KOPT-K1 (cell line): ENCODE results near the gene POU3F1.

Experiments
- H3K27ac ChIP-seq: fragments of 200-600 bp; sonication (generic); 2 replicates; pipeline ENCODE4 v1.5.1; 2016; ENCODE audit warnings: antibody characterized with exemption, mild to moderate bottlenecking, low read depth, low read length; ENCODE audit not compliant: poor library complexity, severe bottlenecking
- H3K36me3 ChIP-seq: fragments of 200-600 bp; sonication (generic); 2 replicates; pipeline ENCODE4 v1.5.1; 2017; ENCODE audit warnings: antibody characterized with exemption, mild to moderate bottlenecking, low read length, moderate library complexity; ENCODE audit not compliant: insufficient read depth
- H3K9me3 ChIP-seq: fragments of 200-600 bp; sonication (generic); 2 replicates; pipeline ENCODE4 v1.5.1; 2017; ENCODE audit warnings: antibody characterized with exemption, low read length, mild to moderate bottlenecking; ENCODE audit not compliant: insufficient read depth, poor library complexity, severe bottlenecking

Gene POU3F1

DNA sequence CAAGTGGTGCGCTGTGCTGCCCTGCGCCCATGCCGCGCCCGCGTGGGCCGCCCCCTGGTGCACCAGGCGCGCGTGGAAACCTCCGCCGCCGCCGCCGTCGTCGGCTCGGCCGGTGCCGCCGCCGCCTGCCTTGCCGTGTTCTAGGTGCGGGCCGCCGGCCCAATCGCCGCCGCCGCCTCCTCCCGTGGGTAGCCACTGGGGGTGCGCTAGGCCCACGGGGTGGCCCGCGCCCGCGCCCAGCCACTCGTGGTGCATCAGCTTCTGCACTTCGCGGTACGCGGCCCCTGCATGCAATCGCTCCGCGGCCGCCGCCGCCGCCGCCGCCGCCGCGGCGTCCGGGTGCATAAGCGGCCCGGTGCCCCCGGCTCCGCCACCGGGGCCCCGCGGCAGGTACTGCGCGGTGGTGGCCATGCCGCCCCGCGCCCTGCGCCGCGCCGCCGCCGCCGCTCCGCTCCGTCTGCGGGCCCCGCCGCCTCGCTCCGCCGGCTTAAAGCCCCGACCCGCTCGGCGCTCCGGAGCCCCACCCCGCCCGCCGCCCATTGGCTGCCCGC is at the start of gene POU3F1:
Gene POU3F1 (minus strand): TSS at position 461 of the 551 bp plus-strand sequence. CDS start 50 bp downstream, at position 411.
- H3K27ac ChIP-seq, result no peak within 1 kb of the TSS
- H3K36me3 ChIP-seq, result no peaks in the 10 kb centered on the region

DNA sequence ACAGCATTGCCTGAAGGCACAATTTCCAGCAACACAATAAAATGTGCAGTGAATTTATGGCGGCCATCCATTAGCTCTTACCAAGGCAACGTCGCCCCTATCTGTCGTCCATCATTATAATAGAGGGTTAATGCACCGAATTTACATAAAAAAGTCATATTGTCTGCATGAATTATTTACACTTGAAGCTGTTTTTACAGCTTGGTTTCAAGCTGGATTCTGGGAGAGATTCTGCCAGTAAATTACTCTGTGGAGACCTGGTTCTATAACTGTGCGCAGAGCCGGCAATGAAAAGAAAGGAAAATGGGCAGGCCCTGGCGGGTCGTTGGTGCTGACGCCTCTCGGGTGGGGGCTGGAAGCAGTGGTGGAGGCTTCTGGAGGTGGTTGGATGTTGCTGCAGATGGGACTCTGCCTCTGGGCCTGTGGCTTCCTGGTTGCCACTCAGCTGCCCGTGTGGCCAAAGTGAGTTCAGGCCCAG is 48.9 kb upstream of the POU3F1 start:
- H3K27ac ChIP-seq, result no peak overlapping the region
- no peaks in the 10 kb centered on the region for H3K36me3 ChIP-seq
- no peaks in the 10 kb centered on the region for H3K9me3 ChIP-seq

More for the DNA sequence above, at the start of gene POU3F1:
- H3K9me3 ChIP-seq, result no peaks in the 10 kb centered on the region

DNA sequence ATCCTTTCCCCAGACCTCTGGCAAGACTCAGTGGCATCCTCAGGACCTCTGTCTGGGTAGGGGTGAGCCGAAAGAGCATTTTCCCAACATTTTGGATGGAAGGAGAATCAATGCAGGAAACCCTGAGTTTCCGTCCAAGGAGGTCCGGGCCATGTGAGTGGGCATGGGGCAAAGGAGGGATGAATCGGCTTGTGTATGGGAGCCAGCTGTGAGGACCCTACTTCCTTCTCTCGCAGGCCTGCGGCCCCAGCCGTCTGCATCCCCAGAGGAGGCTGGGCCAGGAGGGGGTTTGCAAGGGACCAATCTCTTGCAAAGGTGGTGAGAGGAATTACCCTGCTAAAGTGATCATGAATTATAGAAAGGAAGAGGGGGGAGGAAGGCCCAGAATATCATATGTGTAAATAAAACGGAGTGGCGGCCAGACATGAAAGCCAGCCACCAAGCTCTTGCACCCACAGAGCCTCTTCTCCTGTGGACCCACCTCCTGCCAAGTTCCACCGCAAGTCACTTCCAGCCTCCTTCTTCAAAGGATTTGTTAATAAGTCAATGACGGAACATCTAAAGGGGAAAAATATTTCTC is 48.2 kb upstream of the POU3F1 start:
- Histone ChIP-seq H3K9me3 (no peaks in the 10 kb centered on the region), H3K27ac (no peak overlapping the region)

DNA sequence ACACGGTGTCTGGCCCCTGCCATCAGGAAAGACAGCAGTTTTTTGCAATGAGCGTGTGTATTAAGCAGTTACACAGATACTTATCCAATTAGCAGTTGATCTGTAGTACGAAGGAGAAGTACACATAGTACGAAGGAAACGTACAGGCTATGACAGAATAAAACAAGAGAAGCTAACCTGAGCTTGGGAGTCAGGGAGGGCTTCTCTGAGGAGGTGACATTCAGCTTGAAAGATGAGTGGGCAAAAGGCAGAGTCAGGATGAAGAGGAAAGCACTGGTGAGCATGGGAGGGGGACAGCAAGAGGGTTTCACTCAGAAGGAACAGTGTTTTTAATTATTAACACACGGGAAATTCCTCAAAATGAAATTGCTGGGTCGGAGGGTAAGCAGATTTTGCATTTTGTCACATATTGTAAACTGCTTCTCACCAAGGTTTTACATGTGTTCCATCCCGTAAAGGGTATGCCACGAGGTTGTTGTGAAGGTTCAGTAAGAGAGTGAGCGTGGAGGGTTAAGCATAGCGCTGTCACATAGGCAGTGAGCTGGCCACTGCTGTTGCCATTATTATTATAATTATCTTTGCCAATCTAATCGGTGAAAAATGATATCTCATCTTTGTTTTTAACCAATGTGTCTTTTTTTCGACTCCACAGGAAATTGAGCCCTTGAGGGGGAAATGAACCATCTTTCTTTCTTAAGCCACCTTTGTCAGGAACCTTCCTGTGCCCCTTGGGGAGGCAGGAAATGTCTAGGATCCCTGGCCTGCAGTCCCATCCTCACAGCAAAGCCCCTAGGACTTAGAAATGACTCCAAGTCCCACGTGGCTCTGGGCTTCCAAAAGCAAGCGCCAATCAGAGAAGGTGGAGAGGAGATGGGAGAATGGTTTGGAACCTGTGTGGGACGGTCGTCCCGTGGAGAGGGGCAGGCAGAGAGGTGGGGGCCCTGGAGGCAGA is 47.3 kb upstream of the POU3F1 start:
- no peaks in the 10 kb centered on the region for H3K9me3 ChIP-seq
- no peak overlapping the region for H3K27ac ChIP-seq
- H3K36me3 ChIP-seq, result no peaks in the 10 kb centered on the region

More for the DNA sequence above, 48.2 kb upstream of the POU3F1 start:
- no peaks in the 10 kb centered on the region for H3K36me3 ChIP-seq

DNA sequence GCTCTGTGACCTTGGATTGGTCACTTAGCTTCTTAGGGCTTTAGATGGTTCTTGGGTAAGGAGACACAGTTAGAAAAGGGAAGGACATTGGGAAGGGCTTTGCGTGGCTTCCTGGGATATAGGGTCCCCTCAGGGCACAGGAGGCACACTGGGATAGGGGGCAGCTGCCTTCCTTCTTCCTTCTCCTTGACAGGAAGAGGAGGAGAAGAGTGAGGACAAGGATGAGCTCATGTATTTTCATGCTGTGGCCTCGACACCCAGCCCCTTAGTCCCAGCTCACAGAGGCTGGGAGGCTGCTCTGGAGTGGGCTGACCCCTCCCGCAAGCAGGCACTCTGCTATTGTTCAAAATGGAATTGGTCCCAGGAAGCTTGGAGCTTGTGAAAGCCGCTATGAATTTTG is 45.7 kb upstream of the POU3F1 start:
- no peaks in the 10 kb centered on the region for H3K9me3 ChIP-seq

DNA sequence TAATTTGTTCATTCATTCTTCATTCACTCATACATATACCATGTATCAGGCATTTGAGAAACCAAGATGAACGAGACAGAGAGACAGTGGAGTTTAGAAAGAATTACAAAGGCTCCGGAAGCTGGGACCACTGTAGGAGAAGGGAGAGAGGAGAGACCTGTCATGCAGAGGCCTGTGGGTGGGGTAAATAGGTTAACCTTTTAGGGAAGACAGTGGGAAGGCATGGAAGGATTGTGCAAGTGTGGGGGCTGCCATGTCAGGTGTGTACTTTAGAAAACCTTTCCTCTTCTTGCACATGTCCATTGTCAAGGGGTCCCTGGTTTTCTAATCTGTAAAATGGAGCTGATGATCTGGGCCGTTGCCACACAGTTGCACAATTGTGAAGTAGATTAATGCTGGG is 44.2 kb upstream of the POU3F1 start:
- no peak overlapping the region for H3K27ac ChIP-seq
- H3K36me3 ChIP-seq, result no peaks in the 10 kb centered on the region
- H3K9me3 ChIP-seq, result no peaks in the 10 kb centered on the region

More for the DNA sequence above, 45.7 kb upstream of the POU3F1 start:
- no peak overlapping the region for H3K27ac ChIP-seq
- no peaks in the 10 kb centered on the region for H3K36me3 ChIP-seq

DNA sequence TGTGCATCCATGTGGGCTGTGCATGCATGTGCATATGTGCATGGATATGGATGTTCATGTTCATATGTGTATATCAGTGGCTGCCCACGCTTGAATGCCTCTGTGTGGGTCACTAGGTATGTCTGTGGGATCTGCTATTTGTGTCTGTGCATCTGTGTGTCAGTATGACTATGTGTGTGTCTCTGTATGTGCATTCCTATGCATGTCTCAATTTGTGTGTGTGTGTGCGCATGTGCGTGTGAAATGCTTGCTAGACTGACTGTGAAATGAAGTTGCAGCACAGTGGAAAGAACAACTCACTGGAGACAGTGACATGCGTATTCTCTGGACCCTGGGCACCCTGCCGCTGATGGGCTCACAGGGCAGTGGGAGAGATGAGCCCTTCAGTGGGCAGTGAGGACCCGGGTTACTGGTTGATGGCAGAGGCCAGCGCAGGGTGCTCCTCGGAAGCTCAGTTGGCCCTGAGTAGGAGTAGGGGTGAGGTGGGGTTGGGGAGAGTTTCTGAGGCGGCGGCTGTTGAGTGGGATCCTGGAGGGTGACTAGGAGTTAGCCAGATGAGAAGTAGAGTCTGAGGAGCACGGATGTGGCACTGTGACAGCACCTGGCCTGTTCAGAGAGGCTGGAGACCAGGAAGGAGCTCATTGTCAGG is 43.2 kb upstream of the POU3F1 start:
- H3K27ac ChIP-seq, result no peak overlapping the region
- H3K9me3 ChIP-seq, result no peaks in the 10 kb centered on the region
- no peaks in the 10 kb centered on the region for H3K36me3 ChIP-seq

DNA sequence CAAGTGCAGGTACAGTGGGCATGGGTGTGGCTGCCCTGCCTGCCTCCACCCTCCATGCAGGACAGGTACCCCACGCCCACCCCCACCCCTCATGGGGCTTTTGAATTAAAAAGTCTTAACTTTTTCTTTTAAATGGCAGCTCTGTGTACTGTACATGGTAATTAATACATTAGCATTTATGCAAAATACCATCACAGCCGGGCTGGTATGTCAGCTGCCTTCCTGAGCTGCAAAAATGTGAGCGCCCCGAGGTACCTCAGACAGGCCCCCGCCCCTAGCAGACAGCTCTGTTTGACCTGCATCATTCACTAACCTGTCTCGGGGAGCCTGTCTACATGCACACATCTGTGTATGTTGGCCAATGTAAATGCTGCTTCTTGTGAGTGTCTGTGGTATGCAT is 42.2 kb upstream of the POU3F1 start:
- H3K27ac ChIP-seq, result no peak overlapping the region
- no peaks in the 10 kb centered on the region for H3K9me3 ChIP-seq
- H3K36me3 ChIP-seq, result no peaks in the 10 kb centered on the region

DNA sequence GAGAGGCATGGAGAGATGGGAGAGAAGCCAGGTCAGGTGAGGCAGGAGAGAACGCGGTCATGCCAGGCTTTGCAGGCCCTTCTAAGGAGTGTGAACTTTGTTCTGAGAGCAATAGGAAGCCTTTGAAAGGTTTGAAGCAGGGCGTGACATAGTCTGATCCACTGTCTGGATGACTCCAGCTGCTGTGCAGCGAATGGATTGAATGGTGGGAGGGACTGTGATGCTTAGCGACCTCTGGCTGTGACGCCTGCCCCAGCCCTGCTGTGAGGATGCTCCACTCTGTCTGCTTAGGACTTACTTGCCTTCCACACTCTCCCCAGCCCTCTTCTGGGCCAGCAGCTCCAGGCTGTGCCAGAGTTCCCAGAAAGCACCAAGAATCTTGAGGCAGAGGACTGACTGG is 41.8 kb upstream of the POU3F1 start:
- Histone ChIP-seq H3K9me3 (no peaks in the 10 kb centered on the region), H3K36me3 (no peaks in the 10 kb centered on the region), H3K27ac (no peak overlapping the region)

DNA sequence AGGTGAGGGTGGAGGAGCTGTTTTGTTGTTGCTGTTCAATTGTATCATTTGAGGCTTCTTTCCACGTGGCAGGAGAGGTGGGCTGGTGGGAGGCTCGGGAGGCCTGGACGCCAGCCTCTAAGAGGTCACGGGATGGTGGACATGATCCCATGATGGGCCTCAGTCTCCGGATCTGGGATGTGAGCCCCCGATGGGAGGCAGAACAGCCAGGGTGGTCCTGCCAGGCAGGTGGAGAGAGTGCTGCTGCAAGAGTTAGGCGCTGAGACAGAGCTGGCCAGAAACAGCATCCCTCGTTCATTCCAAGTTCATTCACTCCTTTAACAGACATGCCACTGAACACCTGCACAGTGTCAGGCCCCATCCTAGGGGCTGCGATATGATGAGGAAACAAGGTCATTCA is 41.1 kb upstream of the POU3F1 start:
- Histone ChIP-seq H3K9me3 (no peaks in the 10 kb centered on the region), H3K27ac (no peak overlapping the region), H3K36me3 (no peaks in the 10 kb centered on the region)

DNA sequence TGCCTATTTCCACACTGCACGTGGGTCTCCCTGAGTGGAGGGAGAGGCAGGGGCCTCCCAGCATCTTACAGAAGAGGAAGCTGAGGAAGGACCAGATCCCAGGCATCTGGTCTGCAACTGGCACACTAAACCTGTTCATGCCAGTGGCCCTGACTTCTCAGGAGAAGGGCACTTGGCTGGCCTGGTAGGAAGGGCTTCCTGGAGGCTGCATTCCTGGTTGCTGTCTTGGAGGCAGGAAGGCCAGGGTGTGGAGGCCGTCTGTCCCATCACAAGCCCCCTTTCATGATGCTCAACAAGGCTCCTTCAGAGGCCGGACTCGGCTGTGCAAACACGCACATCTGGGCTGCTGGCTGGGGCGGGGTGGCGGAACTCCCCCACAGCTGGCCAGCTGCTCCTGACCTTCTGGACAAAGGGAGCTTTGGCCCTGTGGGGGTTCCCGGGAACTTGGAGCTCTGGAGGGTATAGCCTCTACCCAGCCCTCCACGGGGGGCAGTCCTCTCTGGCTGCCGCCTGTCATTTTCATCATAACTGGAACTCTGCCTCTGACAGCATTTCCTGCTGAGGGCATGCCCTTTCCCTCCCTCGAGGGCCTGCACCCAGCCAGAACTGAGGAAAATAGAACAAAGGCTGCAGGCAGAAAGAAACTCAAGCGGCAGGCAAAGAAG is 39.2 kb upstream of the POU3F1 start:
- no peaks in the 10 kb centered on the region for H3K9me3 ChIP-seq
- no peaks in the 10 kb centered on the region for H3K36me3 ChIP-seq
- H3K27ac ChIP-seq, result no peak overlapping the region

DNA sequence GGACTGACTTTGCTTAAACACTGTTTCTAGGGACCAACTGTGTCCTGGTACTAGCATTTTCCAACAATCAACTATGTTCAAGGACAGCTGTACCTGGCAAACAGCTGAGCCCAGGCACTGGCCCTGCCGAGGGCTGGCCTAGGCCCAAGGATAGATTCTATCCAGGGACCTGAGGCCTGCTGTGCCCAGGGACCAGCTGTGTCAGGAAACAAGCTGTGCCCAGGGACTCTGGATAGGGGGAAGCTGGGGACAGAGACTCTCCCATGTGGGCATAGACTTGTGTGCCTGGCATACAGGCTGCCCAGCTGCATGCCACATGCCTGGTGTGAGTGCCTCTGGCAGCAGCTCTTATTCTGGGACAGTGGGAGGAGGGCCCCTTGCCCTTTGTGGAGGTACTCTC is 38.1 kb upstream of the POU3F1 start:
- Histone ChIP-seq H3K36me3 (no peaks in the 10 kb centered on the region), H3K9me3 (no peaks in the 10 kb centered on the region), H3K27ac (no peak overlapping the region)

DNA sequence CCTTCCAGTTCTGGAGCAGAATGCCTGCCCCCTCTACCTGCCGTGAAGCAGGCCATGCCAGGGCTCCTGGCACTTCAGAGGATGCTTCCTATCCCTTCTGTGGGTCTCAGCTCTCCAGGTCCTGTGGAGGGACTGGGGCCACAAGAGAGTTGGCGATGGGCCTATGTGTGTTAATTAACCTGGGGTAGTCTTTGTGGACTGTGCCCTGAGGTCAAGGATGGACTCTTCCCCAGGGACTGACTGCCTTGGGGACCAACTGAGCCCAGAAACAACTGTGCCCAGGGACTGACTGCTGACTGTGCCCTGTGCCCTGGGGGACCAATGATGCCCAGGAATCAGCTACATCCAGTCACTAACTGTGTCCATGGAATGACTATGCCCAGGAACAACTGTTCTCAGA is 37.5 kb upstream of the POU3F1 start:
- Histone ChIP-seq H3K27ac (no peak overlapping the region), H3K36me3 (no peaks in the 10 kb centered on the region), H3K9me3 (no peaks in the 10 kb centered on the region)

DNA sequence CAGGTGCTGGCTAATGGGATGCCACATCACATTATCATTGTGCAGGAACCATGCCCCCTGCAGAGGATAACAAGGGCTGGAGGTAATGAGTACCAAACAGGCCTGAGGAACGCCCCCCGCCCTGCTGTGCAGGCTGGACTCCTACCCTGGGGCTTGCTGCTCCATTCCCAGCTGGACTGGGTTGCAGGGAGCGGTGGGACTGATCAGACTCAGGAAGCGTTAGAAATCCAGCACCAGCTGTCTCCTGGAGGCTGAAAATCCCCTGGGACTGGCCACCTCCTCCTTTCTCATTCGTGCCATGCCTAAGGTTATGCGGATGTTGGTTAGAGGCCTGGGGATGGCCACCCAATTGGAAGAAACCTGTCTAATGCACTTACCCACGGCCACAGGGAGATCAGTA is 36.9 kb upstream of the POU3F1 start:
- Histone ChIP-seq H3K36me3 (no peaks in the 10 kb centered on the region), H3K27ac (no peak overlapping the region), H3K9me3 (no peaks in the 10 kb centered on the region)
